Stimulated activated naive B cell treated with anti-CD40 and anti-IgM and Interleukin-4, amounts not matched to agents 10 μg/mL and 1 μg/mL and 100 μg/mL, for 72 hours (primary cell): Measurements from ENCODE around the gene TMPRSS11E.

Experiments
- ATAC-seq, 2 donors: fragments of 150-1000 bp; cut with Tn5 transposase; replicated peaks; 2 replicates each; pipeline ENCODE4 v1.10.0; 2021; ENCODE audit warnings: moderate library complexity in 1 of 2
- DNase-seq: peaks from one replicate; pipeline ENCODE4 v3.0.0; 2021
- H3K27ac Mint-ChIP-seq: one replicate; pipeline ENCODE4 v1.8.0; 2022; ENCODE audit warnings: mild to moderate bottlenecking, mixed read lengths
- H3K27me3 Mint-ChIP-seq, 2 donors: one replicate each; pipeline ENCODE4 v1.8.0; 2022; ENCODE audit warnings: mixed read lengths in 2 of 2
- H3K36me3 Mint-ChIP-seq, 2 donors: one replicate each; pipeline ENCODE4 v1.8.0; 2022; ENCODE audit warnings: mixed read lengths in 2 of 2, mild to moderate bottlenecking in 1 of 2
- H3K4me1 Mint-ChIP-seq, 2 donors: one replicate each; pipeline ENCODE4 v1.8.0; 2022; ENCODE audit warnings: mixed read lengths in 2 of 2, mild to moderate bottlenecking in 1 of 2
- H3K4me3 Mint-ChIP-seq, 2 donors: one replicate each; pipeline ENCODE4 v1.8.0; 2022; ENCODE audit warnings: mild to moderate bottlenecking in 2 of 2, mixed read lengths in 2 of 2, moderate library complexity in 1 of 2
- H3K9me3 Mint-ChIP-seq, 2 donors: one replicate each; pipeline ENCODE4 v1.8.0; 2022; ENCODE audit warnings: mixed read lengths in 2 of 2, mild to moderate bottlenecking in 1 of 2

TMPRSS11E gene

DNA sequence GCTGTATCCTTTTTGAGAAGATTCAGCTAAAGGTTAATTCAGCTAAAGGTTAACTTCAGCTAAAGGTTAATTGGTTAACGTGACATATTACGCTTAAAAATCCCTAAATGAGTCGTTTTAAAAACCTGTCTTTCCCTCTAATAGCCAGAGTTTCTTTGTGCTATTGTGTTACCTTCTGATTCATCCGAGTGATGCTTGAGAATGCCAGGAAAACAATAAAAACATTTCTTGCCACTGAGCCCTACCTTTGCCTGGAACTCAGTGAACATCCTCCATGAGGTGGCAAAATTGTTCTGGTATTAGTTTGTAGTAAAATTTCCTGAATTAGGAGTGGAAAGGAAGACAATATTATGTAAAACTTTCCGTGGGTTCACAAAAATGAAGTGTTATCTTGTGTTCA, 13.7 kb upstream of the TMPRSS11E start:
- Mint-ChIP-seq H3K4me1 (peaks cover 0 to 7% of the 10 kb centered on the region in 2 donors), H3K9me3 (no peaks in the 10 kb centered on the region), H3K27me3 (no peaks in the 10 kb centered on the region), H3K4me3 (no peak overlapping the region), H3K27ac (no peak overlapping the region), H3K36me3 (no peaks in the 10 kb centered on the region)
- DNase-seq (no peak), ATAC-seq (no peak)

DNA sequence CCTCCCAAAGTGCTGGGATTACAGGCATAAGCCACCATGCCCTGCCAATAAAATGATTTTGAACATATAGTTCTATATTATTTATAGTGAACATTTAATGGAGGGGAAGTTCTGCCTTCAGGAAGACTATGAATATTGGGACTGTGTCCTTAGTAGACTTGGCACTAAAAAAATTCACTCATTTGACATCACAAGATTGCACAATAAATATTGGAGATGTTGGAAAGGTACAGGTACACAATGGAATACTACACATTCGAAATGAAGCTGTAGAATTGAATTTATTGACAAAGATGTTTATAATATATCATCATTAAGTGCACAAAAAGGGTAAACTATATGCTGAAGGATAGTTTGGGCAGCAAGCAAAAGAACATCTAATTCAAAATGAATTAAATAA, 13.0 kb upstream of the TMPRSS11E start:
- H3K4me3 Mint-ChIP-seq: no peak overlapping the region
- no peak for ATAC-seq
- H3K4me1 Mint-ChIP-seq: peaks cover 0 to 7% of the 10 kb centered on the region in 2 donors
- no peaks in the 10 kb centered on the region for H3K36me3 Mint-ChIP-seq
- DNase-seq: no peak
- no peaks in the 10 kb centered on the region for H3K9me3 Mint-ChIP-seq
- H3K27ac Mint-ChIP-seq: no peak overlapping the region
- no peaks in the 10 kb centered on the region for H3K27me3 Mint-ChIP-seq

DNA sequence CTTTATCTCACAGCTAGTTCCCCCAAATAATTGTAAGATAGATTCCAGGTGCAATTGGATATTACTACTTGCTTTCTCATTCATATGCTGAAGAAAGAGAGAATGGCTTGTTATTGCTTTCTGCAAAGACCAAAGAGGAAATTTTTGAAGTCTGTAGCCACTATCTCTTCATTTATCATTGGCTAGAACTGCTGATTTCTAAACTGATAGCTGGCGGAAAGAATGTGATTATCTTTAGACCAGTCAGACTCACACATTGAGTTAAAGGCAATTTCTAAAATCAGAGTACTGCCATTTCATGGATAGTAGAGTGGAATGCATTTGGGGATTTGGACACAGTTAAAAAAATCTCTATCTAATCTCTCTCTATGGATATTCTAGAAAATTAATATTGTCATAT, 12.4 kb upstream of the TMPRSS11E start:
- Mint-ChIP-seq H3K4me3 (no peak overlapping the region), H3K4me1 (peaks cover 0 to 7% of the 10 kb centered on the region in 2 donors)

DNA sequence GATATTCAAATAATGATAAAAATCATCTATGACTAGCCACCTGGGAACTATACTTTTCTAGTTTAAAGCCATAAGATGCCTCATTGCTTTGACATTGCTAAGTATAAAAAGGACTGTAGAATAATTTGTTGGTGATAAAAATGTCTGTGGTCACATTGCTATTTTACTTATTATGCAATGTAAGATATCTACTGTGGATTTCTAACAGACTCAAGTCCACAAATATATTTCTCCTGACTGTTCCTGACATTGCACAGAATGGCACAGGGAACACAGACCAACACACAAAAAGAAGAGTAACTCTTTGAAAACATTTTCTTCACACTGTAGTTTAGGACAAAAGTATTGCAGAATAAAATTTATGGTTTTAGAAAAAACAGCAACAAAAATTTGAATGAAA, 2.2 kb upstream of the TMPRSS11E start:
- Mint-ChIP-seq H3K36me3 (peaks cover 0 to 4% of the 10 kb centered on the region in 2 donors), H3K27me3 (peaks cover 0 to 16% of the 10 kb centered on the region in 2 donors), H3K27ac (no peak overlapping the region), H3K4me1 (peaks cover 0 to 3% of the 10 kb centered on the region in 2 donors), H3K4me3 (no peak overlapping the region), H3K9me3 (no peaks in the 10 kb centered on the region)
- no peak for ATAC-seq
- DNase-seq: no peak

More for the DNA sequence above, 12.4 kb upstream of the TMPRSS11E start:
- Mint-ChIP-seq H3K27ac (no peak overlapping the region), H3K27me3 (no peaks in the 10 kb centered on the region), H3K9me3 (no peaks in the 10 kb centered on the region), H3K36me3 (no peaks in the 10 kb centered on the region)
- ATAC-seq (no peak), DNase-seq (no peak)

DNA sequence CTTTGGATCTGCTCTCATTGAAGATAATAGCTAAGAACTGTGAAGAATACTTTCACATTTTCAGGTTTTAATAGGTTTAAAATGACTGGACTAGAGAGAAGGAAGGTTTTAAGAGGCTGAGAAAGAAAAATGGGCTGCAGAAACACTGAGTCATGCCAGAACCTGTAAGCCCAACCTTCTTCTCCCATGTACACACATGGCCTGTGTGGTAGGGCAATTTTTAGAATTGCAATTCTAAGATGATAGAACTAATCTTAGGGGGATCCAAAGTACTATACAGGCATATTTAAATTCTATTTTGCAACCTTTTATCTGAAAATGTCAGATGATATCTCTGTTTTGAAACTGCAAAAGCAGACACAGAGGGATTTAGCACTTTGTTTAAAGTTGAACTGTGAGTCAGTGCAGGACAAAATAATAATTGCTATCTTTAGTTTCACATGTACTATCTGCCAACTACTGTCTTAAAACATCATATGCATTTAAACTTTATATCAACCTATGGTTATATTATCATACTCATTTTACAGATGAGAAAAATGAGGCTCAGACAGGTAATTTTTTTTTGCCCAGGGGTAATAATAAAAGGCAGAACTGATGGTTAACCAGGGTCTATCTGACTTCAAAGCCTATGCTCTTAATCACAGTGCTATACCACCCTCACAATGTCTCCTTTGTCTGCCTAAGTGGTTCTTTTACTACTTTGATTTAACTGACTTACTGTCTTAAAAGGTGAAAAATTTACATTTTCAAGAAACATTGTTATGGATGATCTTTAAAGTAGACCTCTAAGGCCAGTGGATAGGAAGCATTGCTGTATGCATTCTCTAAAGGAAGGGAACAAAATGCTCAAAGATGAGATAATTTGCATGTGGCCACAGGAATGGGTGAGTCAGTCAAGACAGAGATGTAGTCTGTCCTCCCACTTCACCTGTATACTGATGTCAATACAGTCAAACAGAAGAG, 4.3 kb downstream of the TMPRSS11E start:
- Mint-ChIP-seq H3K27ac (no peak overlapping the region), H3K9me3 (no peaks in the 10 kb centered on the region), H3K4me1 (peaks cover 0 to 9% of the 10 kb centered on the region in 2 donors), H3K36me3 (no peaks in the 10 kb centered on the region), H3K27me3 (peaks cover 7 to 15% of the 10 kb centered on the region in 2 donors), H3K4me3 (no peak overlapping the region)
- ATAC-seq: peak; percentile 84 to 85
- DNase-seq: no peak

DNA sequence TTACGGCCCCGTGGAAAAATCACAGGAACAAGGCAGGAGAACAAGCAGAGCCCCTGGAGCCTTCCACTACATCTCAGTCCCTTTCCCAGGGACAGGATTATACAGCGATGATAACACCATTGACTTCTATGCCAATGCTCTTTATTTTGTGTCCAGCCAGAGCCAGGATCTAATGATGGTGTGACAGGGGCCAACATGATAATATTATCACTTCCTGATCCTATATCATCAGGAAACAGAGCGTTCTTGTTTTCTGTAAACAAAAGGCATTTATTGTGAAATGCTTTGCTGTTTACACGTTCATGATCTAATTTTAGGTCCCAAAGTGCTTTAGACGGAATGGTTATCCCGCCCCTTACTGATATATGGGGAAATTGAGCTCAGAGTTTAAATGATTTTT, 12.8 kb downstream of the TMPRSS11E start:
- Mint-ChIP-seq H3K27ac (no peak overlapping the region), H3K4me1 (peaks cover 0 to 2% of the 10 kb centered on the region in 2 donors), H3K4me3 (no peak overlapping the region), H3K27me3 (peaks cover 4 to 7% of the 10 kb centered on the region in 2 donors), H3K36me3 (no peaks in the 10 kb centered on the region), H3K9me3 (peaks cover 0 to 2% of the 10 kb centered on the region in 2 donors)
- ATAC-seq (no peak), DNase-seq (no peak)

DNA sequence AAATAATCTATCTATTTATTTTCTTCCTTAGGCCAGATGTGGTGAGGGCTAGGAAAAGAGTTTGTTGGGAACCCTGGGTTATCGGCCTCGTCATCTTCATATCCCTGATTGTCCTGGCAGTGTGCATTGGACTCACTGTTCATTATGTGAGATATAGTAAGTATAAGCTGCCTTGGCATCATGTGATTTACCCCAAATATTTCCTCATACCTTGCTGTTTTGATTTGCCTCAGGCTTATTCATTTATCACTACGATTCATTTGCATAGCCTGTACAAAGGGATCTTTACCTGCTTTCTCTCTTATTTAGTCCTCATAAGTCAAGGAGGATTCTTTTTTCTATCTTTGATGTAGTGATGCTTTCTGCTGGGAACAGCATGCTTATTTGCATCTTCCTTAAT, 14.5 kb downstream of the TMPRSS11E start:
- peaks cover 0 to 2% of the 10 kb centered on the region in 2 donors for H3K9me3 Mint-ChIP-seq
- peaks cover 0 to 2% of the 10 kb centered on the region in 2 donors for H3K4me1 Mint-ChIP-seq
- no peak overlapping the region for H3K4me3 Mint-ChIP-seq
- no peak overlapping the region for H3K27ac Mint-ChIP-seq
- H3K27me3 Mint-ChIP-seq: peaks cover 0 to 3% of the 10 kb centered on the region in 2 donors
- no peaks in the 10 kb centered on the region for H3K36me3 Mint-ChIP-seq
- no peak for DNase-seq
- no peak for ATAC-seq

DNA sequence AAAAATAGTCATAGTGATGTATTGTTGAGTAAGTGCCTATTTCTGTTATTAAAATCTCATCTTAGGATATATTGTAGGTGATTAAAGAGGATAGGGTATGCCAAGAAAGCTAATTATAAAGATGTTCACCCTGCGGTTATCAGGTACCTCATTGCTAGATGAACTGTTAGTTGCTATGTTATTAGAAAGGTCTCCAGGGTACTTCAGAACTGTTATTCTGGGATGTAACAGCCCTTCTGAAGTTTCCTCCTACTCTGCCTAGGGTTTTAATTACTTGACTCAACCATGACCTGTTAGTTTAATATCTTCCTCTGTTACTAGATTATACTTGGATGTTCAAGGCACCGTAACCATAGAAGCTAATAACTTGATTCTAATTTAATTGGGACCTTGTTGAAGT, 15.4 kb downstream of the TMPRSS11E start:
- Mint-ChIP-seq H3K9me3 (no peaks in the 10 kb centered on the region), H3K36me3 (no peaks in the 10 kb centered on the region), H3K27me3 (peaks cover 0 to 3% of the 10 kb centered on the region in 2 donors), H3K4me1 (no peaks in the 10 kb centered on the region), H3K4me3 (no peak overlapping the region), H3K27ac (no peak overlapping the region)
- no peak for ATAC-seq
- no peak for DNase-seq

DNA sequence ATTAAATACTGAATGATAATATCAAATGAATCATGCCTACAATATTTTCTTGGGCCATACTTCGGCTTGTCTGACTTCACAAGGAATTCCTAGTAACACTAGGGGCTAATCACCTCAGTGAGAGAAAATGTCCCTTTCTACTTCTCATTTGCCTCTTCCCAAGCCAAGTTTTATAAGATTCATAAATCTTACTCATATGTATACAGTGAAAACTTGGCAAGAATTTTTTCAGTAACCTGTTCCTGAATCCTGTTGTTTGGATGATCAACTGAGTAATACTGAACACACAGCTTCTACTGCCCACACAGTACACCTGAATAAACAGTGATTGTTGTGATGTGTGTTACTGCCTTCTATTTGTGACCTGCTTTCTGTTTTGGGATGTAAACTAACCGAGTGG, 16.5 kb downstream of the TMPRSS11E start:
- DNase-seq (no peak), ATAC-seq (no peak)
- no peaks in the 10 kb centered on the region for H3K36me3 Mint-ChIP-seq
- peaks cover 0 to 3% of the 10 kb centered on the region in 2 donors for H3K27me3 Mint-ChIP-seq
- no peak overlapping the region for H3K4me3 Mint-ChIP-seq
- H3K4me1 Mint-ChIP-seq: no peaks in the 10 kb centered on the region
- no peak overlapping the region for H3K27ac Mint-ChIP-seq
- no peaks in the 10 kb centered on the region for H3K9me3 Mint-ChIP-seq

DNA sequence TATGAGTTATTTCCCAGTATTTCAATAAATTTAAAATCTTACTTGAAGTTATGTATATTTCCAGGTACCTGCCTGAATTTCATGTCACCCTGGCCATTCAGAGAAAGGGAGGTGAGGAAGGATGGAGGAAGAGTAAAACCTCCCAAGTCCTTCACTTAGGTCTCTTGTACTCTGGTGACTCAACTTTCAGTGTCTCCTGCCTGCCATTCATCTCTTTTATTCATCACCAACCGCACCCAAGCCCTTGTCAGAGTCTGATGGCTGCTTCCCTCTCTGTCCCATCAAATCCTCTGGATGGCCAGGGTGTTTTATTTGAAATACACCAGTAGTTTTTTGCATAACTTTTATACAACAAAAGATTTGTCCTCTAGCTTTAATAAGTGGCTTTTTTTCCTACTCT, 17.8 kb downstream of the TMPRSS11E start:
- Mint-ChIP-seq H3K4me3 (no peak overlapping the region), H3K27ac (no peak overlapping the region), H3K9me3 (no peaks in the 10 kb centered on the region), H3K27me3 (peaks cover 0 to 3% of the 10 kb centered on the region in 2 donors), H3K36me3 (no peaks in the 10 kb centered on the region), H3K4me1 (peaks cover 0 to 2% of the 10 kb centered on the region in 2 donors)
- ATAC-seq (no peak), DNase-seq (no peak)

DNA sequence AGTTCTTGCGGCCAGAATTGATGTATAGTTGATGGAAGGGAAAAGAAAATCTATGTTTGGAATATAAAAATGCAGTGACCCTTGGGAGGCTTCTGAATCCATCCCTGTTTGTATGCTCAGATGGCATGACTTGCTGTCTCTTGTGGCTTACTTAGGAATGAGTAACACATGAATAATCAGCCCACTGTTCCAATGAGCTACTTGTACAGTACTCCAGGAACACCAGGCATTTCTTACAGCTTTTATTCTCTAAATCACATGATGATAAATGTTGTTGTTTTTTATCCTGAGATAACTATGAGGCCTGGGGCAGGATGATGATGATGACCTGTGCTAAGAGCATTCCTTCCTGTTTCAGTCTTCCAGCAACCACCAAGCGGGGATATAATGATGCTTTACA, 18.9 kb downstream of the TMPRSS11E start:
- Mint-ChIP-seq H3K4me3 (no peak overlapping the region), H3K27me3 (peaks cover 0 to 3% of the 10 kb centered on the region in 2 donors), H3K4me1 (peaks cover 0 to 2% of the 10 kb centered on the region in 2 donors), H3K27ac (no peak overlapping the region), H3K9me3 (no peaks in the 10 kb centered on the region), H3K36me3 (no peaks in the 10 kb centered on the region)
- ATAC-seq (no peak), DNase-seq (no peak)

DNA sequence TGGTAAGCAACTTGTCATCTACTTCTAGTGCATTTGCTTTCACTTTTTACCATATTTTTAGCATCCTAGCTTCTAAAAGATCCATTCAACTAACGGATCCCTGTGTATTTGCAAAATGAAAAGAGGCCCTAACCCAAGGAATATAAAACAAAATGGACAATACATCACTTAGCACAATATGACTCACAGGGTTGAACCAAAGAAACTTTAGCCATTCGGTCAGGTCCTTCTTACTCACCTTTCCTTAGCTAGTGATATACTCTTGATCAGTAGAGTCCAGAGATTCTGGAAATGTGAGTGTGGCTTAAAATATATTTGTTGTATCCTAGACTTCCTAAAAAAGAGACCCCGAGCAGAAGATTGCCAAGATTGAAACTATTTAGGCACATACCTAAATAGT, 19.5 kb downstream of the TMPRSS11E start:
- no peak for ATAC-seq
- H3K27me3 Mint-ChIP-seq: peaks cover 0 to 3% of the 10 kb centered on the region in 2 donors
- H3K4me1 Mint-ChIP-seq: peaks cover 0 to 2% of the 10 kb centered on the region in 2 donors
- H3K9me3 Mint-ChIP-seq: no peaks in the 10 kb centered on the region
- no peak for DNase-seq
- H3K27ac Mint-ChIP-seq: no peak overlapping the region
- no peaks in the 10 kb centered on the region for H3K36me3 Mint-ChIP-seq
- no peak overlapping the region for H3K4me3 Mint-ChIP-seq

DNA sequence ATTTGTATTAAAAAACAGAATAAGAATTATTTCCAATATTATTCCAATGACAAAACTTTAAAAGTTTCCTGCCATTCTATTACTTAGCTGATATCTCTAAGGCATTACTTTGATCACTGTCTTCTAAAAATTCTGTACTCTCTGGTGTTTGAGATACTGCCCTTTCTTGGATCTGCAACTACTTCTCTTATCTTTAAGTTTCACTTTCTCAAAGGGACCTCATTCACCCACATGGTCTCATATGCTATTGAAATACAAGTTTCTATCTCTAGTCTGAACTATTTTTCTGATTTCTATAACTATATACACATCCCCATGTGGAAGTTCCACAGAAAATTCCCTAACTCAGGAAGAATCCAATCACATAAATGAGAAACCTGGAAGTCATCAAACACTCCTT, 22.2 kb downstream of the TMPRSS11E start:
- no peak for DNase-seq
- peaks cover 0 to 3% of the 10 kb centered on the region in 2 donors for H3K27me3 Mint-ChIP-seq
- no peak for ATAC-seq
- H3K36me3 Mint-ChIP-seq: no peaks in the 10 kb centered on the region
- peaks cover 0 to 2% of the 10 kb centered on the region in 2 donors for H3K4me1 Mint-ChIP-seq
- no peak overlapping the region for H3K4me3 Mint-ChIP-seq
- H3K9me3 Mint-ChIP-seq: peaks cover 0 to 5% of the 10 kb centered on the region in 2 donors
- H3K27ac Mint-ChIP-seq: no peak overlapping the region

DNA sequence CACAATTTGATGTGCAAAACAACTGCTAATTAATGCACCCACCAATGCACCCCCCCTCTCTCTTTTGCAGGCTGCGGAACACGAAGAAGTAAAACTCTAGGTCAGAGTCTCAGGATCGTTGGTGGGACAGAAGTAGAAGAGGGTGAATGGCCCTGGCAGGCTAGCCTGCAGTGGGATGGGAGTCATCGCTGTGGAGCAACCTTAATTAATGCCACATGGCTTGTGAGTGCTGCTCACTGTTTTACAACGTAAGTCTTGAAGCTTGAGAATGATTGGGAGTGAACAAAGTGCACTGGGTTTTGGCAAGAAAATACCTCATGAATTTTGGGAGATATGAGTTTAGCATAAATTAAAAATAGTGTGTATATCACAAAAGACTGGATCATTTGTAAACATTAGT, 28.9 kb downstream of the TMPRSS11E start:
- Mint-ChIP-seq H3K4me3 (no peak overlapping the region), H3K9me3 (peaks cover 0 to 5% of the 10 kb centered on the region in 2 donors), H3K27me3 (no peaks in the 10 kb centered on the region), H3K27ac (no peak overlapping the region), H3K36me3 (no peaks in the 10 kb centered on the region), H3K4me1 (no peaks in the 10 kb centered on the region)
- DNase-seq (no peak), ATAC-seq (no peak)

DNA sequence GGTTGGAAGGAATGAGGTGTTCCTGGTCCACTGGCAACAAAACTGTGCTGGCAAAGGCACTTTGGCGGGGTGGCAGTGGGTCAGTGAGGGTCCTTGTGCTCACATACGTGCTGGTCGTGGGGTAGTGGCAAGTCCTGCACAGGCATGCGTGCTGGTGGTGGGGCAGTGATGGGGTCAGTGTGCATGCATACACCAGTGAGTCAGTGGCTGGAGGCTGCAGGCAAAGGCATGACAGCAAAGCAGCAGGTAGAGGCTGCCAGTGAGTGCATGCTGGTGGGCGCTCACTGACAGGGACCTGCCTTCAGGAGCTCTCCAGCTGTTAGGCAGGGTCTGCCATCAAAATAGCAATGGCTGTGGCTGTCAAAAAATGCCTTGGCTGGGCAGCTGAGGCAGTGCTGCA, 42.1 kb downstream of the TMPRSS11E start:
- H3K27me3 Mint-ChIP-seq: no peaks in the 10 kb centered on the region
- DNase-seq: no peak
- H3K36me3 Mint-ChIP-seq: no peaks in the 10 kb centered on the region
- no peak overlapping the region for H3K4me3 Mint-ChIP-seq
- peaks cover under 1 to 6% of the 10 kb centered on the region in 2 donors for H3K4me1 Mint-ChIP-seq
- ATAC-seq: peak in 1 of 2 donors; percentile 31
- no peaks in the 10 kb centered on the region for H3K9me3 Mint-ChIP-seq
- H3K27ac Mint-ChIP-seq: no peak overlapping the region
